ENCODE measurements around the gene ETHE1.
"Not testable (repeated sequence)": the region's sequence is repeated elsewhere in the genome, so short reads cannot be mapped to it uniquely, and the experiment has no call there.

Gene ETHE1

GRCh38 chr19:43532962-43533545, 6.1 kb upstream of the ETHE1 start, which contains the start of gene ZNF575:
ZNF575 (plus strand) TSS chr19:43533188; CDS start chr19:43534423, 1,235 bp downstream.
- H3K27me3 ChIP-seq (ENCODE audit: insufficient read depth, low read length) = peaks cover 6% of the 10 kb centered on the region
- H3K4me1 ChIP-seq (ENCODE audit: insufficient read depth, low read length) = peaks cover 14% of the 10 kb centered on the region; the same call in 1 of the 2 replicates
- H3K27ac ChIP-seq (ENCODE audit: low read length) = peak within 1 kb of the TSS; percentile 2
- peak within 1 kb of the TSS; percentile 72; the same call in 1 of the 2 replicates for H3K9ac ChIP-seq (ENCODE audit: low read depth, low read length)
- H3K36me3 ChIP-seq (ENCODE audit: insufficient read depth, low read depth, low read length) = peaks cover 9% of the 10 kb centered on the region; the same call in 1 of the 2 replicates
- H3K4me3 ChIP-seq (ENCODE audit: low read length) = peak within 1 kb of the TSS; percentile 70
- H3K9me3 ChIP-seq (ENCODE audit: insufficient read depth, low read depth, low read length) = no peaks in the 10 kb centered on the region

DNA sequence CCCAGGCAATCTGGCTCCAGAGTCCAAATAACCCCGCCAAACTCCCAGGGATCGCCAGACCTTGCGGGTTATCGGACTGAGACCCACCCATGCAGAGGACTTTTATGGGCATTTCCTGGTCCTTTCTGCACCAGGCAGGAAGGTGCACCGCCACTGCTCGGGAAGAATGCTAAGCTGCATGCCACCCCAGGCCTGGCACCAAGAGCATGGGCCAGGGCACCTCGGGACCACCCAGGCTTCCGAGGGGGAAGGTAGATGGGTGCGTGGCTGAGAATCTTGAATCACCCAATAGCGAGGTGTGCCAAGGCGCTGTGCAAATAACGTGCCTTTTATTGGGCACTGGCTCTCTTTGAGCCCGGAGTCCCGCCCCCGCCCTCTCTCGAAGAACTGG, 5.6 kb upstream of the ETHE1 start:
- Histone ChIP-seq H3K4me3 (ENCODE audit: low read length) (peak overlapping the region; percentile 70), H3K36me3 (ENCODE audit: insufficient read depth, low read depth, low read length) (peaks cover 4% of the 10 kb centered on the region; the same call in 1 of the 2 replicates), H3K9ac (ENCODE audit: low read depth, low read length) (peak overlapping the region; percentile 72; the same call in 1 of the 2 replicates), H3K4me1 (ENCODE audit: insufficient read depth, low read length) (peaks cover 14% of the 10 kb centered on the region; the same call in 1 of the 2 replicates), H3K27me3 (ENCODE audit: insufficient read depth, low read length) (peaks cover 11% of the 10 kb centered on the region), H3K27ac (ENCODE audit: low read length) (peak overlapping the region; percentile 2), H3K9me3 (ENCODE audit: insufficient read depth, low read depth, low read length) (no peaks in the 10 kb centered on the region)

GRCh38 chr19:43527860-43528622, 1.0 kb upstream of the ETHE1 start:
- Histone ChIP-seq H3K9me3 (ENCODE audit: insufficient read depth, low read depth, low read length) (no peaks in the 10 kb centered on the region), H3K4me1 (ENCODE audit: insufficient read depth, low read length) (peaks cover 6% of the 10 kb centered on the region; the same call in 1 of the 2 replicates), H3K27me3 (ENCODE audit: insufficient read depth, low read length) (peaks cover 38% of the 10 kb centered on the region), H3K36me3 (ENCODE audit: insufficient read depth, low read depth, low read length) (no peaks in the 10 kb centered on the region), H3K27ac (ENCODE audit: low read length) (no peak overlapping the region), H3K4me3 (ENCODE audit: low read length) (no peak overlapping the region), H3K9ac (ENCODE audit: low read depth, low read length) (no peak overlapping the region)

DNA sequence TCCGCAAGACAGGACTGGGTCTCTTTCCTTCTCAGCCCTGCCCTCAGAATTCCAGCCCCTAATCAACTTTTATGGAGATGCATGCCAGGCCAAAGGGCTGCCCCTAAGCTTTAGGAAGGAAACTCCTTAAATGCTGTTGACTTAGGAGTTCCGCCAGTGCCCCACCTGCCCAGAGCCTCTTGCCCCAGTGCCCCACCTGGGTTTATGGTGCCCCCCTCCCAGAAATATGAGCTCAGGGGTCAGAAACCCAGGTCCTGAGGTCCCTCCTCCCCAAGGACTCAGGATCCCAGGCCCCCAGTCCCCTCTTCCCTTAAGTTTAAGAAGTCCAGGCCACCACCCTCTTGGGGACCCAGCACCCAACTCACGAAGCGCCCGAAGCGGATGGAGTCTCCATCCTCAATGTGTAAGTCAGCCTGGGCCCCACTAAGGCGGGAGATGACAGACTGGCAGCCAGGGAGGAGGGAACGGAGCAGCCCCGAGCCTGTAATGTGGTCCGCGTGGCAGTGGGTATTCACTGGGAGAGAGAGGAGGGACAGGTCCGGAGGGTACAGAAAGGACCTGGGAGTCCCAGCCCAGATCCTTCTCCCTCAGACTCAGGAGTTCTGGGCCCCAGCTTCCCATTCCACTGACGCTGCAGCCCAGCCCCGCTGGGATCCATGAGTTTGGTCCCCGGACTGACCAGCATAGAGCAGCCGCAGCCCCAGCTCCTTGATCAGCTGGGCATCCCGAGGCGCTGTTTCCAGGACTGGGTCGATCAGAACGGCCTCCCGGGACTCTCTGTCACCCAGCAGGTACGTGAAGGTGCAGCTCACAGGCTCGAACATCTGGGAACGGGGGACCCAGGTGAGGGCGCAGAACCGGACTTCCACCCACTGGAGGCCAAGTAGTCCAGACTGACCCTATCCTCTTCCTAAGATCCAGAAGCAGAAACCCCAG, 897 bp downstream of the ETHE1 start:
- Histone ChIP-seq H3K4me1 (ENCODE audit: insufficient read depth, low read length) (peaks cover 2% of the 10 kb centered on the region; the same call in 1 of the 2 replicates), H3K36me3 (ENCODE audit: insufficient read depth, low read depth, low read length) (no peaks in the 10 kb centered on the region), H3K27me3 (ENCODE audit: insufficient read depth, low read length) (peaks cover 38% of the 10 kb centered on the region), H3K4me3 (ENCODE audit: low read length) (peak overlapping the region; percentile 91), H3K9me3 (ENCODE audit: insufficient read depth, low read depth, low read length) (no peaks in the 10 kb centered on the region), H3K9ac (ENCODE audit: low read depth, low read length) (peak overlapping the region; percentile 69), H3K27ac (ENCODE audit: low read length) (no peak overlapping the region)

GRCh38 chr19:43524922-43525835, 1.8 kb downstream of the ETHE1 start:
- Histone ChIP-seq H3K36me3 (ENCODE audit: insufficient read depth, low read depth, low read length) (no peaks in the 10 kb centered on the region), H3K4me1 (ENCODE audit: insufficient read depth, low read length) (peaks cover 2% of the 10 kb centered on the region; the same call in 1 of the 2 replicates), H3K27ac (ENCODE audit: low read length) (no peak overlapping the region), H3K4me3 (ENCODE audit: low read length) (peak overlapping the region; percentile 91), H3K27me3 (ENCODE audit: insufficient read depth, low read length) (peaks cover 38% of the 10 kb centered on the region), H3K9ac (ENCODE audit: low read depth, low read length) (no peak overlapping the region), H3K9me3 (ENCODE audit: insufficient read depth, low read depth, low read length) (no peaks in the 10 kb centered on the region)

DNA sequence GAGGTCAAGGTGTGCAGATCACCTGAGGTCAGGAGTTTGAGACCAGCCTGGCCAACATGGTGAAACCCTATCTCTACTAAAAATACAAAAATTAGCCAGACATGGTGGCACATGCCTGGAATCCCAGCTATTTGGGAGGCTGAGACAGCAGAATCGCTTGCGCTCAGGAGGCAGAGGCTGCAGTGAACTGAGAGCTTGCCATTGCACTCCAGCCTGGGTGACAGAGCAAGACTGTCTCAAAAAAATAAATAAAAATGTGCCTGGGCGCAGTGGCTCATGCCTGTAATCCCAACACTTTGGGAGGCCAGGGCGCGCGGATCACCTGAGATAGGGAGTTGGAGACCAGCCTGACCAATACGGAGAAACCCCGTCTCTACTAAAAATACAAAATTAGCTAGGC, 3.3 kb downstream of the ETHE1 start:
- not testable (repeated sequence) for H3K9ac ChIP-seq (ENCODE audit: low read depth, low read length); H3K4me3 ChIP-seq (ENCODE audit: low read length); H3K36me3 ChIP-seq (ENCODE audit: insufficient read depth, low read depth, low read length); H3K9me3 ChIP-seq (ENCODE audit: insufficient read depth, low read depth, low read length); H3K4me1 ChIP-seq (ENCODE audit: insufficient read depth, low read length); H3K27ac ChIP-seq (ENCODE audit: low read length)
- peaks cover 38% of the 10 kb centered on the region for H3K27me3 ChIP-seq (ENCODE audit: insufficient read depth, low read length)

GRCh38 chr19:43522929-43523328, 4.1 kb downstream of the ETHE1 start:
- Histone ChIP-seq H3K4me1 (ENCODE audit: insufficient read depth, low read length) (peaks cover 2% of the 10 kb centered on the region; the same call in 1 of the 2 replicates), H3K27ac (ENCODE audit: low read length) (no peak overlapping the region), H3K4me3 (ENCODE audit: low read length) (no peak overlapping the region), H3K27me3 (ENCODE audit: insufficient read depth, low read length) (peaks cover 31% of the 10 kb centered on the region), H3K9ac (ENCODE audit: low read depth, low read length) (no peak overlapping the region), H3K36me3 (ENCODE audit: insufficient read depth, low read depth, low read length) (no peaks in the 10 kb centered on the region), H3K9me3 (ENCODE audit: insufficient read depth, low read depth, low read length) (no peaks in the 10 kb centered on the region)

DNA sequence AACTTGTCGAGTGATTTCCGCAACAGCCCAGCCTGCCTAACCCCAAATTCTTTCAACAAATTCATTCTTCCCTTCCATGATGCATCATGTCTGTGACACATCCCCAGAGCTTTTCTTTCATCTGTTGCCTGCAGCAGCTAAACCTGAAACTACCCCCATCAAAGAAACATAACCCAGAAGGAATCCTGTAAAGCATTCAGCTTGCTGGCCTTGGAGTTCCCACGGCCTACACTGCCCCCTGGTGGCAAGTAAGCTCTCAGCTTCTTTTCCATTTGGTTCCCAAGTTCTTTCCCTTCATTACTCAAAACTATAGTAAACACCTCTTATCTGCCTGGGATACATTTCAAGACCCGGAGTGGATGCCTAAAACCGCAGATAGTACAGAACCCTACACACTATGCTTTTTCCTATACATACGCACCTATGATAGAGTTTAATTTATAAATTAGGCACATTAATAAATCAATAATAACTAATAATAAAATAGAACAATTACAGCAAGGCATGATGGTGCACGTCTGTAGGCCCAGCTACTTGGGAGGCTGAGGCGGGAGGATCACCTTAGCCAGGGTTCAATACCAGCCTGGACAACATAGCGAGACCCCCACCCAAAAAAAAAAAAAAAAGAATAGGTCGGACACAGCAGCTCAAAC, 7.4 kb downstream of the ETHE1 start:
- no peak overlapping the region for H3K27ac ChIP-seq (ENCODE audit: low read length)
- no peaks in the 10 kb centered on the region for H3K9me3 ChIP-seq (ENCODE audit: insufficient read depth, low read depth, low read length)
- no peaks in the 10 kb centered on the region for H3K4me1 ChIP-seq (ENCODE audit: insufficient read depth, low read length)
- no peaks in the 10 kb centered on the region; the same call in 1 of the 2 replicates for H3K27me3 ChIP-seq (ENCODE audit: insufficient read depth, low read length)
- no peak overlapping the region for H3K4me3 ChIP-seq (ENCODE audit: low read length)
- H3K36me3 ChIP-seq (ENCODE audit: insufficient read depth, low read depth, low read length) = no peaks in the 10 kb centered on the region
- no peak overlapping the region for H3K9ac ChIP-seq (ENCODE audit: low read depth, low read length)

DNA sequence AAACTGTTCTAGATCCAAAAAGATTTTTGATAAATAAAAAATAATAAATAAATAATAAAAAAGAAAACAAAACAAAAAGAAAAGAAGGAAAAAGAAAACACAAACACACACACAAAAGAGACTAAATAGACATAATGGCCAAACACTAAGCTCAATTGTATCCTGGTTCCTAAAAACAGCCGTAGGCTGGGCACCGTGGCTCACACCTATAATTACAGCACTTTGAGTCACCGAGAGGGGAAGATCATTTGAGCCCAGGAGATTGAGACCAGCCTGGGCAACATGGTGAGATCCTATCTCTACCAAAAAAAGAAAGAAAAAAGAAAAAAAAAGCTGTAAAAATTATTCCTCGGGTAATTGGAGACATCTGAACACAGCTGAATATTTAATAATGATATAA, 8.9 kb downstream of the ETHE1 start:
- H3K27ac ChIP-seq (ENCODE audit: low read length) = no peak overlapping the region
- H3K4me3 ChIP-seq (ENCODE audit: low read length) = no peak overlapping the region
- no peak overlapping the region for H3K9ac ChIP-seq (ENCODE audit: low read depth, low read length)
- no peaks in the 10 kb centered on the region for H3K9me3 ChIP-seq (ENCODE audit: insufficient read depth, low read depth, low read length)
- no peaks in the 10 kb centered on the region for H3K36me3 ChIP-seq (ENCODE audit: insufficient read depth, low read depth, low read length)
- H3K27me3 ChIP-seq (ENCODE audit: insufficient read depth, low read length) = no peaks in the 10 kb centered on the region
- H3K4me1 ChIP-seq (ENCODE audit: insufficient read depth, low read length) = no peaks in the 10 kb centered on the region

DNA sequence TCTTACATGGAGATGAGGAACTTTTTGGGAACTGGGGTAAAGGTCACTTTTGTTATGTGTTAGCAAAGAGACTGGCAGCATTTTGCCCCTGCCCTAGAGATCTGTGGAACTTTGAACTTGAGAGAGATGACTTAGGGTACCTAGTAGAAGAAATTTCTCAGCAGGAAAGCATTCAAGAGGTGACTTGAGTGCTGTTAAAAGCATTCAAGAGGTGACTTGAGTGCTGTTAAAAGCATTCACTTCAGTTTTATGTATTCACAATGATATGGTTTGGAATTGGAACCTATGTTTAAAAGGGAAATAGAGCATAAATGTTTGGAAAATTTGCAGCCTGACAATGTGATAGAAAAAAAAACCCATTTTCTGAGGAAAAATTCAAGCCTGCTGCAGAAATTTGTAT, 14.6 kb downstream of the ETHE1 start:
- not testable (repeated sequence) for H3K36me3 ChIP-seq (ENCODE audit: insufficient read depth, low read depth, low read length); H3K9ac ChIP-seq (ENCODE audit: low read depth, low read length); H3K27ac ChIP-seq (ENCODE audit: low read length); H3K4me3 ChIP-seq (ENCODE audit: low read length); H3K27me3 ChIP-seq (ENCODE audit: insufficient read depth, low read length); H3K4me1 ChIP-seq (ENCODE audit: insufficient read depth, low read length); H3K9me3 ChIP-seq (ENCODE audit: insufficient read depth, low read depth, low read length)

Measured in iPS-20b (cell line).